ENCODE data around the gene PARVG. TPM values are rescaled to one million over a fixed set of nuclear protein-coding genes. Genes with fewer than 3 reads are reported as not detected.

The PARVG gene
- total and polyA plus RNA-seq, 2 of the 8 experiments (the other 6 are each of a cell fraction or from before 2014, with no cell fraction given) = 0.37 to 1.5 TPM

DNA sequence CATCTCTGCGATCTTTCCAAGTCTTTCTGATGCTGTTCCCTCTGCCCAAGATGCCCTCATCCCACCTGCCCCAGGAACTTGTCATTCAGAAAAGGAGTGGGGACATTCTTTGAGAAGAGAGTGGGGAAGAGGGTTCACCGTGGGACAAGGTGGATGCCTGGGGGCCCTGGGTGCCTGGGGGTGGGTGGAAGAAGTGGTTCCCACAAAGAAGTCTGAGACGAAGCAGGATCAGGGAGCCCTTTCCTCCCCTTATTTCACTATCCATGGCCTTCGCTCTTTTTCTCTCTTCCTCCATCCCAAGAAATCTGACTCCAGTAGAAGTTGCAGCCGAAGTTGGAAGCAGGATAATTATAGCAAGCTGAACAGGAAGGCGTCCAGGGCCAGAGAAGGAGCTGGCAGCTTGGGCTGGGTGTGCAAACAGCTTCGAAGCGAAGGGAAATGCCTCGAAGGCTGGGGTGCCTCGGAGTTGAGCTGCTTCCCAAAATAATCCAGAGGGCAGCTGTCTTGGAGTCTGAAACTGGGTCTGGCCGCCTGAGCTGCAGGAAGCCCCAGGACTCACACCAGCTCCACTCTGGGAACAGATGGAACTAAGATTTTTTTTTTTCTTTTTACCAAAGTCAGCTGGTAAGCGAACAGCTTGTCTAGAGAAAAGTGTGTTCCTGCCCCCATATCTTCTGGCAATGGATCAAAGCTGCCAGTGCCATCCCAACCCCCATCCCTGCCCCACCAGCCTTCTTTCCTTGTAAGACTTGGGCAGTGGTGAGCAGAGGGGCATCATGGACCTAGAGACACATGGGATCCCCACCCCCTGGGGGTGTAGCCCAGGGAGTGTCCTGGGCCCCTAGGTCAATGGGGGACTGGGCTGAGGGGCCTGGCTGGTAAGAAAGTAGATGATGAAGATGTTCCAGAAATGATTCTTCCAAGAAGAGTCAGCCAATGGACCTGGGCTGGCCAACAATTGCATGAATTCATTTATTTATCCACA, 31.5 kb downstream of the PARVG start:
- Histone ChIP-seq H3K23me2 (ENCODE audit: low read depth, low read length) (peaks cover 7% of the 10 kb centered on the region; the same call in 1 of the 2 replicates), H4K91ac (replicated peaks; ENCODE audit: insufficient read length, low read length) (no peak overlapping the region), H2AFZ (ENCODE audit: low read length) (0 out of 2 replicates have a peak overlapping the region, but pooled peaks have one; percentile 20), H3K9ac (replicated peaks in 1 of 4; ENCODE audit: extremely low read depth in 1 of 4, low read depth in 3 of 4, low read length in 3 of 4) (no peak overlapping the region), H3K18ac (ENCODE audit: extremely low read depth, low read length) (no peak overlapping the region), H3K79me2 (ENCODE audit: control insufficient read depth in 1 of 2, insufficient read depth in 2 of 2, low read length in 2 of 2) (no peaks in the 10 kb centered on the region), H3K36me3 (ENCODE audit: control insufficient read depth in 2 of 4, insufficient read depth in 4 of 4, low read length in 3 of 4) (no peaks in the 10 kb centered on the region; a peak in 1 of 8 replicates), H2BK12ac (ENCODE audit: low read depth, low read length) (peak overlapping the region; percentile 7; the same call in 1 of the 2 replicates), H3K27ac (ENCODE audit: low read depth, low read length) (no peak overlapping the region), H4K8ac (ENCODE audit: extremely low read depth, insufficient read depth, low read length) (no peak overlapping the region), H2AK5ac (ENCODE audit: low read depth, low read length) (no peak overlapping the region), H3K14ac (ENCODE audit: insufficient read length) (no peak overlapping the region), H3K23ac (ENCODE audit: insufficient read length) (no peak overlapping the region), H2BK20ac (ENCODE audit: low read length) (no peak overlapping the region), H3K4me2 (ENCODE audit: insufficient read depth in 1 of 2, low read depth in 2 of 2, low read length in 2 of 2) (no peak overlapping the region), H2BK5ac (ENCODE audit: low read depth, low read length) (no peak overlapping the region), H4K20me1 (replicated peaks in 1 of 2; ENCODE audit: control insufficient read depth in 1 of 2, insufficient read depth in 2 of 2, low read length in 2 of 2) (peaks cover 0 to 5% of the 10 kb centered on the region in 2 experiments), H3K56ac (replicated peaks; ENCODE audit: insufficient read length, low read depth, low read length) (no peak overlapping the region), H3K27me3 (replicated peaks in 1 of 4; ENCODE audit: control insufficient read depth in 3 of 4, extremely low read depth in 1 of 4, insufficient read depth in 3 of 4, low read length in 3 of 4) (no peaks in the 10 kb centered on the region), H3K4ac (replicated peaks; ENCODE audit: insufficient read length, low read depth, low read length) (no peak overlapping the region), H4K5ac (ENCODE audit: insufficient read length, low read depth, low read length) (no peak overlapping the region), H3K9me3 (ENCODE audit: insufficient read depth in 2 of 2, low read depth in 1 of 2, low read length in 1 of 2) (0 out of 4 replicates have a peak, but pooled peaks cover 0 to 3% of the 10 kb centered on the region in 2 experiments), H3K4me1 (replicated peaks in 1 of 4; ENCODE audit: control insufficient read depth in 3 of 4, insufficient read depth in 4 of 4, low read length in 3 of 4) (no peaks in the 10 kb centered on the region; a peak in 1 of 7 replicates), H2BK120ac (replicated peaks; ENCODE audit: low read depth, low read length) (no peak overlapping the region), H2BK15ac (ENCODE audit: low read length) (no peak overlapping the region), H3K79me1 (ENCODE audit: low read depth, low read length) (no peaks in the 10 kb centered on the region), H3K4me3 (ENCODE audit: extremely low read depth in 1 of 4, insufficient read depth in 2 of 4, low read depth in 3 of 4, low read length in 4 of 4) (no peak overlapping the region)
- DNase-seq (ENCODE audit: low read depth in 1 of 2, low spot score in 2 of 2) (peak in 1 of 2 experiments; percentile 39), FAIRE-seq (no peak)
- ChIA-PET CTCF (ENCODE audit: partially characterized antibody) (interaction anchor here (0.9 to 1.8 kb wide), 3 partner anchors 9 to 413 kb away, joined by 3 to 5 read pairs (median 3); no protein-coding TSS in a partner anchor), POLR2A (ENCODE audit: partially characterized antibody) (interaction anchor here (0.8 kb wide), 1 partner anchor 495 kb away, joined by 3 read pairs; no protein-coding TSS in a partner anchor)
- 88% methylated on average over 12 of the region's 12 CpGs; no CpG with 5 or more reads in 1 of the 2 experiments for WGBS, 2 experiments (ENCODE audit: extremely low coverage in 1 of 2, insufficient coverage in 1 of 2, insufficient read length in 1 of 2, insufficient replicate concordance in 2 of 2, low coverage in 1 of 2, low lambda C conversion rate in 2 of 2, missing lambda C conversion rate in 1 of 2)
- TF ChIP-seq CREB1 (IDR thresholded peaks at IDR 0.05) (no peak), GABPA (IDR thresholded peaks at IDR 0.05; ENCODE audit: borderline replicate concordance, insufficient read depth, low read length) (no peak), YY1 (IDR thresholded peaks at IDR 0.05; ENCODE audit: low read depth, low read length) (no peak), SRF (IDR thresholded peaks at IDR 0.05; ENCODE audit: low read depth, low read length) (no peak), RBBP5 (IDR thresholded peaks at IDR 0.05; ENCODE audit: borderline replicate concordance, low read depth, low read length) (no peak), TBP (IDR thresholded peaks at IDR 0.05; ENCODE audit: low read depth, low read length) (no peak), ASH2L (IDR thresholded peaks at IDR 0.05; ENCODE audit: low read length) (no peak), SP1 (IDR thresholded peaks at IDR 0.05; ENCODE audit: low read depth, low read length) (no peak)
- TF ChIP-seq, protein P1, sequence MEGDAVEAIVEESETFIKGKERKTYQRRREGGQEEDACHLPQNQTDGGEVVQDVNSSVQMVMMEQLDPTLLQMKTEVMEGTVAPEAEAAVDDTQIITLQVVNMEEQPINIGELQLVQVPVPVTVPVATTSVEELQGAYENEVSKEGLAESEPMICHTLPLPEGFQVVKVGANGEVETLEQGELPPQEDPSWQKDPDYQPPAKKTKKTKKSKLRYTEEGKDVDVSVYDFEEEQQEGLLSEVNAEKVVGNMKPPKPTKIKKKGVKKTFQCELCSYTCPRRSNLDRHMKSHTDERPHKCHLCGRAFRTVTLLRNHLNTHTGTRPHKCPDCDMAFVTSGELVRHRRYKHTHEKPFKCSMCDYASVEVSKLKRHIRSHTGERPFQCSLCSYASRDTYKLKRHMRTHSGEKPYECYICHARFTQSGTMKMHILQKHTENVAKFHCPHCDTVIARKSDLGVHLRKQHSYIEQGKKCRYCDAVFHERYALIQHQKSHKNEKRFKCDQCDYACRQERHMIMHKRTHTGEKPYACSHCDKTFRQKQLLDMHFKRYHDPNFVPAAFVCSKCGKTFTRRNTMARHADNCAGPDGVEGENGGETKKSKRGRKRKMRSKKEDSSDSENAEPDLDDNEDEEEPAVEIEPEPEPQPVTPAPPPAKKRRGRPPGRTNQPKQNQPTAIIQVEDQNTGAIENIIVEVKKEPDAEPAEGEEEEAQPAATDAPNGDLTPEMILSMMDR (IDR thresholded peaks at IDR 0.05; ENCODE audit: control extremely low read depth in 1 of 3, insufficient read depth in 1 of 3, low read depth in 1 of 3, low read length in 3 of 3) = no peak
